IMR-90 (cell line): ENCODE data around the gene CYP4F8.

Experiments
- BHLHE40 ChIP-seq: fragments of 150-350 bp; IDR thresholded peaks from 2 replicates; pipeline ENCODE4 v1.6.1; 2016; ENCODE audit warnings: mild to moderate bottlenecking, low read depth, low read length
- CEBPB ChIP-seq: IDR thresholded peaks from 2 replicates; pipeline ENCODE4 v1.6.1; 2012; ENCODE audit warnings: low read depth, low read length, improper control_type of control experiment
- CHD1 ChIP-seq: IDR thresholded peaks from 2 replicates; pipeline ENCODE4 v1.6.1; 2012; ENCODE audit warnings: low read depth, low read length, improper control_type of control experiment
- CTCF ChIP-seq: conservative IDR thresholded peaks from 2 replicates; pipeline ENCODE4 v1.5.1; 2012; ENCODE audit warnings: mild to moderate bottlenecking, low read depth, low read length, improper control_type of control experiment
- FOS ChIP-seq: fragments of 150-350 bp; IDR thresholded peaks from 2 replicates; pipeline ENCODE4 v1.6.1; 2016; ENCODE audit warnings: low read depth, low read length
- MAFK ChIP-seq: IDR thresholded peaks from 2 replicates; pipeline ENCODE4 v1.6.1; 2012; ENCODE audit warnings: low read depth, low read length, improper control_type of control experiment
- MAZ ChIP-seq: IDR thresholded peaks from 2 replicates; pipeline ENCODE4 v1.6.1; 2012; ENCODE audit warnings: low read depth, mild to moderate bottlenecking, low read length, improper control_type of control experiment, moderate library complexity, borderline replicate concordance
- NFE2L2 ChIP-seq: fragments of 150-350 bp; IDR thresholded peaks from 2 replicates; pipeline ENCODE4 v1.6.1; 2016; ENCODE audit warnings: low read depth, mild to moderate bottlenecking, low read length
- POLR2A ChIP-seq: IDR thresholded peaks from 2 replicates; pipeline ENCODE4 v1.6.1; 2012; ENCODE audit warnings: mild to moderate bottlenecking, low read depth, low read length
- RAD21 ChIP-seq: IDR thresholded peaks from 2 replicates; pipeline ENCODE4 v1.6.1; 2012; ENCODE audit warnings: low read length, improper control_type of control experiment
- RCOR1 ChIP-seq: IDR thresholded peaks from 2 replicates; pipeline ENCODE4 v1.6.1; 2012; ENCODE audit warnings: mild to moderate bottlenecking, low read length, improper control_type of control experiment; ENCODE audit not compliant: insufficient replicate concordance
- RFX5 ChIP-seq: IDR thresholded peaks from 2 replicates; pipeline ENCODE4 v1.8.0; 2012; ENCODE audit warnings: low read depth, mild to moderate bottlenecking, low read length, moderate library complexity
- SMC3 ChIP-seq: fragments of 150-350 bp; IDR thresholded peaks from 2 replicates; pipeline ENCODE4 v1.6.1; 2016; ENCODE audit warnings: low read depth, mild to moderate bottlenecking, antibody characterized with exemption, low read length, moderate library complexity
- USF2 ChIP-seq: fragments of 150-350 bp; IDR thresholded peaks from 2 replicates; pipeline ENCODE4 v1.6.1; 2017; ENCODE audit warnings: mild to moderate bottlenecking, antibody characterized with exemption, low read length, low read depth

GRCh38 chr19:15616627-15617270 lies 1.7 kb downstream of the CYP4F8 start:
- TF ChIP-seq CTCF (no peak), RCOR1 (no peak), POLR2A (no peak), BHLHE40 (no peak), USF2 (no peak), FOS (no peak), MAFK (no peak), RAD21 (no peak), CEBPB (no peak), SMC3 (no peak), NFE2L2 (no peak), CHD1 (no peak), MAZ (no peak), RFX5 (no peak)
